ENCODE data around the gene RNF167.

RNF167 gene

GRCh38 chr17:4958102-4958501, 18.0 kb downstream of the RNF167 start:
- DNase-seq = no peak

- DNase-seq = peak; percentile 43
These were observed 19.3 kb downstream of the RNF167 start for GRCh38 chr17:4959261-4959965.

GRCh38 chr17:4960279-4960922, 20.3 kb downstream of the RNF167 start:
- no peak for DNase-seq

- no peak for DNase-seq
These were observed 25.4 kb downstream of the RNF167 start for GRCh38 chr17:4965311-4965986.

- peak; percentile 100 for DNase-seq
These were observed 26.9 kb downstream of the RNF167 start for GRCh38 chr17:4966844-4967538.

- DNase-seq = peak; percentile 99
These were observed 27.7 kb downstream of the RNF167 start, which contains the start of gene SPAG7 for GRCh38 chr17:4967539-4968485. TSS of gene SPAG7 (minus strand) at chr17:4967817. CDS start at chr17:4967804, 13 bp downstream.

GRCh38 chr17:4968486-4969046, 28.5 kb downstream of the RNF167 start:
- peak; percentile 49 for DNase-seq

- DNase-seq = peak; percentile 40
These were observed 29.0 kb downstream of the RNF167 start for GRCh38 chr17:4969047-4969550.

- DNase-seq = no peak
These were observed 29.6 kb downstream of the RNF167 start for GRCh38 chr17:4969551-4970173.

GRCh38 chr17:4970273-4970672, 30.2 kb downstream of the RNF167 start:
- no peak for DNase-seq

GRCh38 chr17:4971826-4972225, 31.8 kb downstream of the RNF167 start:
- no peak for DNase-seq

- no peak for DNase-seq
These were observed 32.3 kb downstream of the RNF167 start for GRCh38 chr17:4972322-4972721.

GRCh38 chr17:4972752-4973151, 32.7 kb downstream of the RNF167 start:
- DNase-seq = no peak

- no peak for DNase-seq
These were observed 33.4 kb downstream of the RNF167 start for GRCh38 chr17:4973256-4974114.

GRCh38 chr17:4974115-4974670, 34.1 kb downstream of the RNF167 start:
- DNase-seq = no peak

GRCh38 chr17:4978726-4979125, 38.7 kb downstream of the RNF167 start:
- DNase-seq = no peak

GRCh38 chr17:4980644-4981216, 40.7 kb downstream of the RNF167 start:
- peak; percentile 89 for DNase-seq

- no peak for DNase-seq
These were observed 42.2 kb downstream of the RNF167 start for GRCh38 chr17:4982305-4982704.

- no peak for DNase-seq
These were observed 46.3 kb downstream of the RNF167 start for GRCh38 chr17:4986403-4986802.

All from NCI-H82 (cell line).